Limb (tissue), 2 donors: ENCODE results near the gene FAM163A.
A peak's percentile ranks its signal among the peaks of the same experiment; 100 is the strongest.
"Not testable (repeated sequence)": the region's sequence is repeated elsewhere in the genome, so short reads cannot be mapped to it uniquely, and the experiment has no call there.

ENCODE experiments used
- DNase-seq, 2 donors: peaks; one replicate each; pipeline ENCODE4 v3.0.0-alpha.2; 2016; ENCODE audit errors: extremely low spot score in 2 of 2

Gene FAM163A

GRCh38 chr1:179814546-179814838, 71.4 kb downstream of the FAM163A start:
- peak in 1 of 2 donors; percentile 86 for DNase-seq

- no peak for DNase-seq
These were observed 72.5 kb downstream of the FAM163A start for GRCh38 chr1:179815641-179816040.

- peak; percentile 57 to 67 for DNase-seq
These were observed 73.3 kb downstream of the FAM163A start for GRCh38 chr1:179816196-179816960.

- DNase-seq: no peak
These were observed 74.0 kb downstream of the FAM163A start for GRCh38 chr1:179817056-179817455.

DNA sequence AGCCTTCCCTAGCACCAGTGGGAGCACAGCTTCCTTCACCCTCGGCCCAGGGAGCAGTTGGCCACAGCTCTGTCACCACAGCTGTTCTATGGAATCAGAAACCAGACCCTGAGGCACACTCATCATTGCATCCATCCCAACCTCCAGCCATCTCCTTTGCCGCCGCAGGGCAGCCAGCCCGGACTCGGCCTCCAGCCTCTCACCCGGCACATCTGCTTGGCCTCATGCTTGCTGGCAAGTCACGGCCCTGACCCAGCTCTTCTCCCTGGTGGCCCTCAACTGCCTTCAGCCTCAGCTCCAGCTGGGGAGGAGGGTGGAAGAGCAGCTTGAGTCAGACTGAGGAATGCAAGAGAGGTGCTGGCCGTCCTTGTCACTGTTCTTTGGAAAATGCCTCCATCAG, 74.7 kb downstream of the FAM163A start:
- DNase-seq: peak in 1 of 2 donors; percentile 36

DNA sequence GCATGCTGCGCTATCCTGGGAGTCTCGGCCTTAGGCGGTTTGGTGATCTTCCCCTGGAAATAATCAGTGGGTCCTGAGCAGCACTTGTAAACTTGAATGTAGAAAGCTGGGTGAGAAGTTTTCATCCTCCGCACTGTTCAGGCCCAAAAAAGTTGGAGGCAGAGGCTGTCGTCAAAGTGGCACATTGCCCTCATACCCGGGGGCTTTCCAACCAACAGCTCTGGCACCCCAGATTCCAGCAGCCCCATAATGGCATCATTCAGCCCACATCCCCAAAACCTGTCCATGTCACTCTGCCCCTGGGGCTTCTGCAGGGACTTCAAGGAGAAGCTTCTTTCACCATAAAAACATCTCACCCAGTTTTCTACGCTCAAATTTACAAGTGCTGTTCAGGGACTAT, 75.2 kb downstream of the FAM163A start:
- peak in 1 of 2 donors; percentile 18 for DNase-seq

- DNase-seq: no peak
These were observed 75.7 kb downstream of the FAM163A start for GRCh38 chr1:179818743-179819173.

DNA sequence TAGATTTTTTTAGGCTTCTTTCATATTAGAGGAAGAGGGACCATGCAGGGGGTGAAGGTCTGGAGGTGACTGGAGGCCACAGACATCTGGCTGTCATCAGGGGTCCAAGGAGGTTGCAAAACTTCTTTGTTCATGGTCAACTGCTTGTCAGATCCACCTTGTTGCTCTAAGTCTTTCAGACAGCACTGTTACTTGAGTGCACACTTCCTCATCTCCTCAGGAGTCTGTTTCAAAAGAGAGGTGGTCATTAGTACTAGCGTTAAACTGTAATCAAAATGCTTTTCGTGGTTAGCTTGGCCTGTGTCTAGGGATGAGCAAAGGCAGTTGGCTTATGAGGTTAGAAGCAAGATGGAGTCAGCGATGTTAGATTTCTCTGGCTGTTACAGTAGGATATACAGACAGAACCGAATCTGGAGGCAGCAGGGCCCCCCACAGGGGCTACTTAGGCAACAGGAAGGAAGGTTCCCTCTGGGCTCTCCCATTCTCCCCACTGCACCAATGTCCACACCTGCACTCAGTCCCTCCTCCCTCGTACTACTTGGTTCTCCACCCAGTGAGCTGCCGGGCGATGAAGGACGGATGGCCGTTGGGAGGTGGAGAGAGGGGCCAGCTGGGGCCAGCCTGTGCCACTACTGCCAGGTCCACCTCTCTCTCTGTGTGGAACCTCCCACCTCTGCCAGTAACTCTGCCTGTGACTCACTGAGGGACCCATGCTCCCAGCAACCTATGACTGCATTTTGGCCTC, 77.3 kb downstream of the FAM163A start:
- no peak for DNase-seq

DNA sequence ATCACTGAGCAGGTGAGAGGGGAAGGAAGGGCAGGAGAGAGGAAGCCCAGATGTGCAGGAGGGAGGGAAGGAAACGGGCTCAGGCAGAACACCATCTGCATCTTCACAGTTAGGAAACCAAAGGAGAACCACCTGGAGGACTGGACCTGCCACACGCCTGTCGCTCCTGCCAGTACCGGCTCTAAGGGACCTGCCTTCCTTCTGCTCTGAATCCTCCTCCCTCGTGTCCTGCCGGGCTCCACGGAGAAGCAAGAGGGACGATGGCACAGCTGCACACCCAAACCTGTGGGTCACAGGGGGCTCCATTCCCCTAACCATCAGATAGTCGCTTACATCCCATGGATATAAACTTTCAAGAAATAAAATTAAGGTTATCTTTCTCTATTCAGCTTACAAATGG, 78.4 kb downstream of the FAM163A start:
- DNase-seq: no peak

DNA sequence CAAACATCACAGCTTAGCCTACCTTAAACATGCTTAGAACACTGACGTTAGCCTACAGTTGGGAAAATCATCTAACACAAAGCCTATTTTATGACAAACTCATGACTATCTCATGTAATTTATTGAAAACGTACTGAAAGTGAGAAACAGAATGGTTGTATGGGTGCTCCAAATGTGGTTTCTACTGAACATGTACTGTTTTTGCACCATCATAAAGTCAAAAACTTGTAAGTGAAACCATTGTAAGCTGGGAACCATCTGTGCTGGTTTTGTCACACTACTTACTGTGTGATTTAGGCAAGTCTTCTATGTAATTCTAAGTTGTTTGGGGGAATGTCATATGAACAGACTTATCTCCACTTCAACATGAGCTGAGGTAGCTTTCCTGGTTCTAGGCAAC, 79.0 kb downstream of the FAM163A start:
- DNase-seq: no peak

- no peak for DNase-seq
These were observed 80.6 kb downstream of the FAM163A start for GRCh38 chr1:179823693-179824092.

DNA sequence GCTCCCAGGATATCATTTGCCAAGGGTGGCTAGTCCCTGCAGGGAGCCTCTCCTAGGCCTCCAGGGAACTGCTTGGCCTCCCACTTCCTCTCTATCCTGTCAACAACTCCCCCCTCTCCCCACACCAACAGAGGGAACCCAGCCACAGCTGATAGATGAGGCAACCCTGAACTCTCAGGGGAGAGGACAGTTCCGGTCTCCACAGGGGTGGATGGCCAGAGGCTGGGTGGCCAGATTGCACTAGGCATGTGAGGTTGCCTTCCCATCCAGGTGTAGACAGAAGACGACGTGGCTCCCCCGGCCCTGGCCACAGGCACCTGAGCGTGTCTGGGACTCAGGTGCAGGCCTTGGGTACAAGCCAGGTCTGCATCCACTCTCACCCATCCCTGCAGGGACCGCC, 81.2 kb downstream of the FAM163A start:
- no peak for DNase-seq

- DNase-seq: no peak
These were observed 82.1 kb downstream of the FAM163A start for GRCh38 chr1:179825206-179825605.

- DNase-seq: no peak
These were observed 82.8 kb downstream of the FAM163A start for GRCh38 chr1:179825798-179826460.

DNA sequence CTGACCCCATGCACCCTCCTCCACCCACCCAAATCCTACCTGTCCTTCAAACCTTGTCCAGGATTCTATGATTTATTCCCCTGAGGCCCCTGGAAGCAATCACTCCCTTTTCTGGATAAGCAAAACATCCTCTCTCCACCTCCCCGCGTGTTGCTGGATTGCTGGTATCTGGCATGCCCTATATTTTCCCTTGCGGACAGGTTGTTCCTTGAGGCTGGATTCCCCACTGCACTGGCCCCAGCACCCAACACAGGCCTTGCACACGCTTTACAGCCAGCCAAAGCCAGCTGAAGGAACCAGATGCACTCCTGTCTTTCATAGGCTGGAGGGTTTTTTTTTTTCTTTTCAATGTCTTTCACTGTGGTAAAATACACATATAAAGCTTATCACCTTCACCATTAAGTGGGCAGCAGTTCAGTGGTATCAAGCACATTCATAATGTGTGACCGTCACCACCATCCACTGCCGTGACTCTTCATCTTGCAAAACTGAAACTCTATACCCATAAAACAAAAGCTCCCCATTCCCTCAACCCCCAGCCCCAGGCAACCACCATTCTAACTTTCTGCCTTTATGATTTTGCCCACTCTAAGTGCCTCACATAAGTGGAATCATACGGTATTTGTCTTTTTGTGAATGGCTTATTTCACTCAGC, 83.7 kb downstream of the FAM163A start:
- DNase-seq: no peak

- DNase-seq: no peak
These were observed 85.5 kb downstream of the FAM163A start for GRCh38 chr1:179828554-179829110.

DNA sequence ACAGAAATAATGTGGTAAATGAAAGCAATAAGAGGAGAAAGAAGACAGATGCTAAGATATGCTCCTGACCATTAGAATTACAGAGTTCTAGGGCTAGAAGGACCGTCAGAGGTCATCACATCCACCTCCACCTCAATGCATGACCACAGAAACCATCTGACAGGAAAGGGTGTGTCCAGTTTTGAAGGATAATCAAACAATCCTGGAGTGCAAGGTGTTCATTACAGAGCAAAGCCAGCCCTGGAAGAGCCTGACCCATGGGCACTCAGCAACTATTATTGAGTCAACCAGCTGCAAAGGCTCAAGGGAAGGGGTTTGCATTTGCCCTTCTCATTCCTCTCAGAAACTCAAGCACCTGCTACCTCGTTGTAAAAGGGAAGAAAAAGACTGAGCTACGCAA, 88.1 kb downstream of the FAM163A start:
- no peak for DNase-seq

GRCh38 chr1:179831852-179832699, 89.0 kb downstream of the FAM163A start:
- no peak for DNase-seq

GRCh38 chr1:179836686-179837445, 93.8 kb downstream of the FAM163A start:
- DNase-seq: not testable (repeated sequence)

DNA sequence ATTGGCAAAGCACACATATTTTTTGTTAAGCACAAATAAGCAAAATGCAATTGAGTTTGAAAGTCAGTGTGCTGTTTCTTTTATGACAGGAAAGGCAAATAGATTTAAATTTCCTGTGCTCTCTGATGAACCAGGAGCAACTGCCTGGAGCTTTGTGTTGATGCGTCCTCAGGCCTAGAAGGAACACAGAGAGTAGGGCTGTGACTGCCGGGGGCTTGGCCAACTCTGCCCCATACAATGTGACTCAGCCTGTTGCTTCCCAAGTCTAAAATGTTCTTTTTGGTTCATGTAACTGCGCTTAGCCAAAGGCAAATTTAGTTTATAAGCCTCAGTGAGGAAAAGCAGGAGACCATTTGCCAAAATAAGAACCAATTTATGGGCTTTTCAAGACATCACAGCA, 97.0 kb downstream of the FAM163A start:
- no peak for DNase-seq
